Measurements from ENCODE around the gene DPYD.

Gene DPYD

GRCh38 chr1:97610102-97610501, 310.7 kb downstream of the DPYD start:
- no peak for TF ChIP-seq CTCF (conservative IDR thresholded peaks at IDR 0.05; ENCODE audit: low read depth, low read length)
- Histone ChIP-seq H4K20me1 (ENCODE audit: insufficient read depth) (no peaks in the 10 kb centered on the region), H3K27me3 (ENCODE audit: insufficient read depth, low read depth) (no peaks in the 10 kb centered on the region), H2AFZ (ENCODE audit: low read depth) (no peak overlapping the region), H3K36me3 (ENCODE audit: insufficient read depth) (no peaks in the 10 kb centered on the region), H3K9ac (no peak overlapping the region), H3K79me2 (ENCODE audit: insufficient read depth, low read depth) (no peaks in the 10 kb centered on the region), H3K27ac (no peak overlapping the region), H3K4me1 (ENCODE audit: low read depth, poor library complexity, severe bottlenecking) (peaks cover 8% of the 10 kb centered on the region), H3K4me3 (IDR thresholded peaks at IDR 0.05; ENCODE audit: insufficient read depth, low read depth, low read length) (no peak overlapping the region), H3K4me2 (no peak overlapping the region)

GRCh38 chr1:97608272-97608671, 312.6 kb downstream of the DPYD start:
- no peaks in the 10 kb centered on the region for H3K36me3 ChIP-seq (ENCODE audit: insufficient read depth)
- no peak overlapping the region for H2AFZ ChIP-seq (ENCODE audit: low read depth)
- H3K79me2 ChIP-seq (ENCODE audit: insufficient read depth, low read depth): no peaks in the 10 kb centered on the region
- H3K27me3 ChIP-seq (ENCODE audit: insufficient read depth, low read depth): no peaks in the 10 kb centered on the region
- H4K20me1 ChIP-seq (ENCODE audit: insufficient read depth): no peaks in the 10 kb centered on the region
- H3K4me3 ChIP-seq (IDR thresholded peaks at IDR 0.05; ENCODE audit: insufficient read depth, low read depth, low read length): no peak overlapping the region
- no peak overlapping the region for H3K27ac ChIP-seq
- no peak overlapping the region for H3K4me2 ChIP-seq
- H3K4me1 ChIP-seq (ENCODE audit: low read depth, poor library complexity, severe bottlenecking): peaks cover 8% of the 10 kb centered on the region
- H3K9ac ChIP-seq: no peak overlapping the region
- no peak for TF ChIP-seq CTCF (conservative IDR thresholded peaks at IDR 0.05; ENCODE audit: low read depth, low read length)

- Histone ChIP-seq H3K4me1 (ENCODE audit: low read depth, poor library complexity, severe bottlenecking) (peaks cover 8% of the 10 kb centered on the region), H3K9ac (no peak overlapping the region), H3K27me3 (ENCODE audit: insufficient read depth, low read depth) (no peaks in the 10 kb centered on the region), H3K27ac (no peak overlapping the region), H3K36me3 (ENCODE audit: insufficient read depth) (no peaks in the 10 kb centered on the region), H3K79me2 (ENCODE audit: insufficient read depth, low read depth) (no peaks in the 10 kb centered on the region), H3K4me2 (no peak overlapping the region), H2AFZ (ENCODE audit: low read depth) (no peak overlapping the region), H4K20me1 (ENCODE audit: insufficient read depth) (no peaks in the 10 kb centered on the region), H3K4me3 (IDR thresholded peaks at IDR 0.05; ENCODE audit: insufficient read depth, low read depth, low read length) (no peak overlapping the region)
- TF ChIP-seq CTCF (conservative IDR thresholded peaks at IDR 0.05; ENCODE audit: low read depth, low read length): no peak
Observed at GRCh38 chr1:97603776-97604175, 317.1 kb downstream of the DPYD start.

- Histone ChIP-seq H3K4me3 (IDR thresholded peaks at IDR 0.05; ENCODE audit: insufficient read depth, low read depth, low read length) (no peak overlapping the region), H3K27me3 (ENCODE audit: insufficient read depth, low read depth) (no peaks in the 10 kb centered on the region), H4K20me1 (ENCODE audit: insufficient read depth) (no peaks in the 10 kb centered on the region), H3K36me3 (ENCODE audit: insufficient read depth) (no peaks in the 10 kb centered on the region), H3K79me2 (ENCODE audit: insufficient read depth, low read depth) (no peaks in the 10 kb centered on the region), H3K4me1 (ENCODE audit: low read depth, poor library complexity, severe bottlenecking) (peaks cover 4% of the 10 kb centered on the region), H2AFZ (ENCODE audit: low read depth) (no peak overlapping the region), H3K9ac (no peak overlapping the region), H3K27ac (no peak overlapping the region), H3K4me2 (no peak overlapping the region)
- no peak for TF ChIP-seq CTCF (conservative IDR thresholded peaks at IDR 0.05; ENCODE audit: low read depth, low read length)
Observed at GRCh38 chr1:97603218-97603617, 317.6 kb downstream of the DPYD start.
